Adipose tissue (tissue), 3 donors: ENCODE results near the gene SLC6A20. TPM values are rescaled to one million over a fixed set of nuclear protein-coding genes. Genes with fewer than 3 reads are reported as not detected.

Experiments used
- H3K27ac ChIP-seq: one replicate; pipeline ENCODE4 v1.5.1; 2013; ENCODE audit warnings: low read depth, low read length
- WGBS, 3 donors: extraction: QIAGEN DNeasy Blood & Tissue Kit; methylation state at CpG; one replicate each; pipeline ENCODE4 v1.1.7; 2013; 5-methylcytosine and 5-hydroxymethylcytosine counted together
- polyA plus RNA-seq, 3 donors: library from polyadenylated mRNA; stranded (reverse); fragments of 200-250 nt; gene quantifications; one replicate each; pipeline ENCODE4 v1.2.3, GENCODE V29; 2013
- donor health status: healthy with polysubstance abuse.
- donor health status: Bipolar disorder and iron deficiency.
- donor health status: healthy.

SLC6A20 gene, protein sequence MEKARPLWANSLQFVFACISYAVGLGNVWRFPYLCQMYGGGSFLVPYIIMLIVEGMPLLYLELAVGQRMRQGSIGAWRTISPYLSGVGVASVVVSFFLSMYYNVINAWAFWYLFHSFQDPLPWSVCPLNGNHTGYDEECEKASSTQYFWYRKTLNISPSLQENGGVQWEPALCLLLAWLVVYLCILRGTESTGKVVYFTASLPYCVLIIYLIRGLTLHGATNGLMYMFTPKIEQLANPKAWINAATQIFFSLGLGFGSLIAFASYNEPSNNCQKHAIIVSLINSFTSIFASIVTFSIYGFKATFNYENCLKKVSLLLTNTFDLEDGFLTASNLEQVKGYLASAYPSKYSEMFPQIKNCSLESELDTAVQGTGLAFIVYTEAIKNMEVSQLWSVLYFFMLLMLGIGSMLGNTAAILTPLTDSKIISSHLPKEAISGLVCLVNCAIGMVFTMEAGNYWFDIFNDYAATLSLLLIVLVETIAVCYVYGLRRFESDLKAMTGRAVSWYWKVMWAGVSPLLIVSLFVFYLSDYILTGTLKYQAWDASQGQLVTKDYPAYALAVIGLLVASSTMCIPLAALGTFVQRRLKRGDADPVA
- under 1 TPM in 2 of 3 donors, not detected in 1; 0.01 to 0.51 TPM for polyA plus RNA-seq

DNA sequence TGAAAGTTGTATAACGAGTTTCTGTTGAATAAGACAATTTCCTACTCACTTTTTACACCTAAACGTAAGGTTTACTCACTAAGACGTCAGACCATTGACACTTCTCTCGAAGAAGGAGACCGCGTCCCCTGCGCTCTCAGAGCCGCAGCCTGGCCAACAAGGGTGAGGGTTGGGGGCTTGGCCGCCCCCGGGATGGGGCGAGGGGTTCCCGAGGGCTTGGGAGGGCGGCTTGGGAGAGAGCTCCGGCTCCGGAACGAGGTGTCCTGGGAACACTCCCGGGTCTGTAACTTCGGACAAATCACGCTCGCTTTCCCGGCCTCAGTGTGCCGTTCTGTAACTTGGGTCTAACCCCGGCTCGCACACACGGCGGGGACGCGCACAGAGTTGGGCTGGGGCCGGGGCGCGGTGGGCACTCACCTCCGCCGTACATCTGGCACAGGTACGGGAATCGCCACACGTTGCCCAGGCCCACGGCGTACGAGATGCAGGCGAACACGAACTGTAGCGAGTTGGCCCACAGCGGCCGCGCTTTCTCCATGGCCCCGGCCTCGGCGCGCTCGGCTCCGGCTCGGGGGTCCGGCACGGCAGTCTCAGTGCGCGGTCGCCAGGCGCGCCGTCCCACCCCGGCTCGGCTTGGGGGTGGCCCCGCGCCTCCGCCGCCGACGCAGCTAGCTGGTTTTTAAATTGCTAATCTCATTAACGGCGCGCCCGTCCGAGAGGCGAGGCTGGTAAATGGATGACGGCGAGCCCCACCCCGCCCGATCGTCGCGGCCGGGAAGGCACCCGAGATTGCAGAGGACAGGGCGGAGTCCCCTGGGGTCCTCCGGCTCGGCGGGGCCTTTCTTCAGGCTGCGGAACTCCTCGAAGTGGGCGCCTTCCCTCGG lies at the start of gene SLC6A20:
TSS of gene SLC6A20 (minus strand) at position 655 of the 884 bp plus-strand sequence. CDS start at position 538, 117 bp downstream.
- 2 to 4% (median 2%) methylated on average over 90 to 91 of the region's 91 CpGs for WGBS, 3 donors
- no peak within 1 kb of the TSS for H3K27ac ChIP-seq

DNA sequence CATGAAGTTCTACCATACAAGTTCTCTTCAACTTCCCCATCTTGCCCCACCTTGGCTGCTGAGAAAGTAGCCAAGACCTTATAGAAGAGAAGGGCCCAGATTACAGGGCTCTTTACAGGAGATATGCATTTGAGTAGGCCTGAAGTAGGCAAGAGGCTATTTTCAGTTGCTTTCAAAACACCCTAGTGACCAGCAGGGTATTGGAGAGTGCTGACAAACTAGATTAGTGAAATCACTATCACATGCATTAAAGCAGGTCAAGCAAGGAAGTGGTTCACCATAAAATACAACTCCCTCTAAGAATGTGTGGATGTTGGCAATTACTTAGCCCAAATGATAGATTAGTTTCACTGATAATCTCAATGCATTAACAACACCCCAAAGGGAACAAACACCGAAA lies 48.3 kb upstream of the SLC6A20 start:
- WGBS, 3 donors = 90 to 93% (median 91%) methylated on average over 1 of the region's 1 CpG
- H3K27ac ChIP-seq = no peak overlapping the region

DNA sequence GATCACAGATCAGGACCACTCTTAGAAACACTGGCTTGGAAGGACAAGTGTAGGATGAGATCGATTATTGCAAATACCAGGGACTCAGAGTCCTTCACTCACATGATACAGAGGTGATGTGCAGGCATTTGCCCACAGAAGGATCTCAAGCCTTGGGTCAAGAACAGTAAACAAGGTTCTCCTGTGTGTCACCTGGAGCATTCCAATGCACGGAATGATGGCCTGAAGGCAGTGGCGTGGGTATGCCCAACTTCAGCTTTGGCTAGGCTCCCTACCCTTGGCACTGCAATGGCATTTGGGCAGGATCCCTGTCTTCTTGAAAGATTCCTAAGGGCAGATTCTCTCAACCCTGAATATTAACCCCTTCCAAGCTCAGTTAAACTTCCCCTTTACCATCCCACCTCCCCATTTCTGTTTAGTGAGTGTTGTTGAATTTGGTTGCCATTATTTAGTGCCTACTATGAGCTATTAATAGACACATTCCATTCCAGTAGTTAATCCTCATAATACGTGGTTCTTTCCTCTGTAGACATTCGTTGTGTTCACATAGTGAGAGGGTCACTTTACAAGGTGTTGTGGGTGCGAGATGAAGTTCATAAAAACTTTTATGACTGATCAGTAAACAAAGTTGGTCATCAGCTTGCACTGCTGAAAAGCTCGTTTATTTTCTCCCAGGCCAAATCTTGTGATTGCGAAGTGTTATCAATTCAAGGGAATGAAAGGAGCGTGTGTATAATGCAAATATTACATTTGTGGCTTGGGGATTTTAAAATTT lies 46.7 kb upstream of the SLC6A20 start:
- WGBS, 3 donors = 78 to 92% (median 84%) methylated on average over 9 of the region's 9 CpGs
- no peak overlapping the region for H3K27ac ChIP-seq

DNA sequence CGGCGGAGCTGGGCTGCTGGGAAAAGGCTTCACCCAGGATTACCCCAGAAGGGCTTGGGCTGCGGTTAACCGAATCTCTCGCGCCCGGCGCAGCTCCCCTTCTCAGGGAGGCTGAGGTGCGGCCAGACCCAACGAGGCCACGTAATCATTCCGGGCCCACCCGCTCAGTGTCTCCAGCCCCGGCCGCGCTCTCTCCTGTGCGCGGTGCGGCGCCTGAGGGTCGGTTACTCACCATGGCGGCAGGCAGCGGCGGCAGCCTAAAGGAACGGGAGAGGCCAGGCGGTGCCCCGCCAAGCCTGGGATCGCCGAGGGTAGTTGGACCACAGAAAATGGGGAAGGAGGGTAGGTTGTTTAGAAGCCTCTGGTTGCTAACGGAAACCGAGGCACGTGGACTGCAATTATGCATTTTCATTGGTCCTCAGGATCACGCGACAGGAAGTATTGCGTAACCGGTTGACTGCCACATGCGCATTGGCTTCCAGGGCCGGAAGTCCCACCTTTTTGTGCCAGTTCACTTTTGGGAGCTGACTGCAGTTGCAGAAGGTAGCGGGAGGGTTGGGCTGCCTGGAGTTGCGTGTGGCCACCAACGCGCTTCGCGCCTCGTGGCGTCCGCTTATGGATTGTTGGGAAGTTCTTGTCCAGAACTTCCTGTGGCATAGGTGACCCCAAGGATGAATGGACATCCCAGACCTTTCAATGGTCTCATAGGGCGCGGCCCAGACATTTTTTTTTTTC lies 45.6 kb upstream of the SLC6A20 start, which contains the start of gene LZTFL1:
TSS of gene LZTFL1 (minus strand) at position 363 of the 735 bp plus-strand sequence. CDS start at position 235, 128 bp downstream.
- WGBS, 3 donors = 2 to 4% (median 3%) methylated on average over 49 of the region's 49 CpGs
- no peak within 1 kb of the TSS for H3K27ac ChIP-seq

DNA sequence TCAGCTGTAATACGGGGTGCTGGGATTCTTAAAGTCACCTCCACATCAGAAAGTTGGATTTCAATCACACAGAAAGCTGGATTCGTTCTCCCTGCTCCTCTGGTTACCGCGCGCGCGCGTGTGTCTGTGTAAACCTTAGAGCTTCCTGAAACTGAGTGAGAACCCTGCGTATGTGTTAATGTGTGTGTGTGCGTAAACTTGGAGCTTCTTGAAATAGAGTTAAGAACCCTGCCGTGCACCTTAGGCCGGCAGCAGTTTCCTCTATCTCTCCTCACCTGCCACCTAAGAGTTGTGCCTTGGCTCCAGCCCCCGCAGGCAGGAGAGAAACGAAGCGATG lies 45.1 kb upstream of the SLC6A20 start:
- WGBS, 3 donors = 0 to 1% (median 1%) methylated on average over 15 of the region's 15 CpGs
- no peak overlapping the region for H3K27ac ChIP-seq

DNA sequence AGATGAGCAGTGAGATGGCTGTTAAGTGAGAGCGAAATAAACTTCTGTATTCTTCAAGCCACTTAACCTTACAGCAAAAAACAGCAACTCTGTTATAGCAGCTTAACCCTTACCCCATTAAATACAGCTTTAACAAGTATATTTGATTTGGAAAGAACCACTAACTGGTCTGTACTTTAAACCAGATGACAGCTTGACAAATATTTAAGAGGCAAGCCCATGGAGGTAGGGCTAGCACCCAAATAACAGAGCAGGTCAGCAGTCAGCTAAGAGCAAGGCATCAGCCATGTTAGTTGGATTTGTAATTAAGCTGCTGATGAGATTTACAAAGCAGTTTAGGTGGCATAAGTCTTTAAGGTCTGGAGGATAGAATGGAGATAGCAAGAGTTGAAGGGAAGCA lies 42.1 kb upstream of the SLC6A20 start:
- WGBS, 3 donors = 91 to 97% (median 93%) methylated on average over 1 of the region's 1 CpG
- H3K27ac ChIP-seq = no peak overlapping the region

DNA sequence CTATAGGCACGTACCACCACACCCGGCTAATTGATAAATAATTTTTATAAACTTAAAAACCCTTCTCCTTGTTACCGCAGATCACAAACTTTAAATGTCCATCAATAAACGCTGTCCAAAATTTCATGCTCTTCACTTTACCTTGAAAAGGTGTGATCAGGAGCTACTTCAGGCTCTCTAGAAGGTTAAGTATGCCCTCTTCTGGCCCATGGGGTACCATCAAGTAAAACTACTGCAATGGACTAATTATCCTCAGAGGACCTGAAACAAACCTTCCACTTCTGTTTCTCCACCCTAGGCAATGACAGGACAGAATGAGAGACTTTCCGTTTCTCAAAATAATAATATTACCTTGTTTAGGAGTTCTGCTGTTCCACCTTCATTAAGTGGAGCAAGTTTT lies 36.4 kb upstream of the SLC6A20 start:
- 91 to 96% (median 95%) methylated on average over 5 of the region's 5 CpGs for WGBS, 3 donors
- no peak overlapping the region for H3K27ac ChIP-seq

DNA sequence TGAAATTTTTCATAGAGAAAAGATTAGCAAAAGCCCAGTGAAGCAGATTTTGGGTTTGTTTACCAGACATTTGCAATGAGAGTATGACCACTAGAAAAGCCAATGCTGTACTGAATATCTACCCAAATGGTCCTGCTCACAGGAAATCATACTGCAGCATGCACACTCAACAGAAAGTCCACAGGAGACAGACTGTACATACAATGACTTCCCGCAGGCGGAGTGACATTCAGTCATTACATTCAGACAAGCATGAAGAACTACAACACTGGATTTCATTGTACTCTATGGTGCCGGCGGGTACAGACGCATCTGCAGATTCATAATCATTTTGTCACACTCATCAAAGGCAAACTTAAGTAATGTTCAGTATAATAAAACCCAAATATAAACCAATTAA lies 33.8 kb upstream of the SLC6A20 start:
- H3K27ac ChIP-seq = no peak overlapping the region
- WGBS, 3 donors = 84 to 97% (median 91%) methylated on average over 5 of the region's 5 CpGs

DNA sequence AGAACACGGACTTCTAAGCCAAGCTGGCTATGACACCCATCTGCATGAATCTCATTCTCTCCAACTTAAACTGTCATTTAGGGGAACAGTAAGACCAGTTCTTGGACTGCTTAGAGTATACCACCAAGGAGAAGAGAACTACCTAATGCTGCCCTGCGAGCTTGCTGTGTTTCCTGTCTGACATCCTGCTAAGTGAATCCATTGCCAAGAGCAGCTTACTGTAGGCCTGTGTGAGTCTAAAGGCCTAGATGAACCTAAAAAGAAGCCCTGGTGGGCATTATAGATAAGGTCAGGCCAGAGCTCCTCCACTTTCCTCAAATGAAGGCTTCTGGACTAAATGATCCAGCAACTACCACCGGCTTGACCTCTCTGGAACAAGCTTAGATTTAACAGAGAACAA lies 30.6 kb upstream of the SLC6A20 start:
- WGBS, 3 donors = 83 to 85% (median 85%) methylated on average over 3 of the region's 3 CpGs
- H3K27ac ChIP-seq = no peak overlapping the region

DNA sequence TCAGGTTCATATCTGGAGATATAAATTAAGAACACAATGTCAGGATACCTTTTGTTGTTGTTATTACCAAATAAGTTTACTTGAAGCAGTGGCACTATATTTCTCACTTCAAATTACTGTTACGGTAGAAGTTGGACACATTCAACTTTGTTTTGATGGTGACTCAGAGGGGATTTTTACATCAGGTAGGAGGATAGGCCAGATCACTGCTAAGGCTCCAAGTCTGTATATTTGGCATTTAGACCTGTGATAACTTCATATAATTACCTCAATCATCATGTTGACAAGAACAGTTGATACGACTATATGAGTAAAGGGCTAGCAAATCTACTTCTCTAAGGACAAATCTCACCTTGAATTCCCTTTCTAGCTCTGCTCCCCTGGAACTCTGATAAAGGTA lies 30.0 kb upstream of the SLC6A20 start:
- H3K27ac ChIP-seq = no peak overlapping the region
- 69 to 86% (median 73%) methylated on average over 2 of the region's 2 CpGs for WGBS, 3 donors

DNA sequence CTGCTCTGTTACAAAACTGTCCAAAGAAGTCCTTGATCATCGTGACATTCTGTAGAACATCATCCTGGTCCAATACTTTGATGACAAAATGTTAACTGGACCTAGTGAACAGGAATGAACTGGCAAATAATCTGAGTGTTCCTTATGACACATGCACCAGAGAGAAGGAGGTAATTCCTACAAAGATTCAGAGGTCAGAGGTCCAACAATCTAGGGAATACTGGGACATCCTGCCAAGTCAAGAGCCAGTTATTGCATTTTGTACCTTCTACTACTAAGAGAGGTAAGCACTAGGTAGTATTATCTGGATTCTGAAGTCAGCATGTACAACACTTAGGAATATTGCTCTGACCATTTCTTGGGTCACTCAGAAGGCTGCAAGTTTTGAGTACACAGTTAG lies 24.8 kb upstream of the SLC6A20 start:
- WGBS, 3 donors = 89 to 100% (median 96%) methylated on average over 1 of the region's 1 CpG
- H3K27ac ChIP-seq = no peak overlapping the region

DNA sequence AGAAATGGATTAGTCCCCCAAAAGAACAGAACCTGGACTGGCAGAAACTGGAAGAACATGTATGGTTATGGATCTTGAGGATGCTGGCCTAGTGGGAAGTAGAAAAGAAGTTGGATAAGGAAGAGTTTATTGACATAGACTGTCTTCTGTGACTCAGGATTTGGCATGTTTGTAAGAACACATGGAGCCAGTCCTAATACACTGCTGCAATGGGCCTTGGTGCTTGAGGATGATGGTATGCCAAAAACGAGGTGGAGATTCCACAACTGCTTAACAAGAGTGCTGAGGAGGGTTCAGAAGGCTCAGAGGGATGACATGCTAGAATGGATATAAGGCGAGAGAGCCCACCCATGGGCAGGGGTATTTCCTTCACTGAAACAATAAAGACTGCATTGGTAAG lies 23.2 kb upstream of the SLC6A20 start:
- 88 to 90% (median 89%) methylated on average over 2 of the region's 2 CpGs for WGBS, 3 donors
- H3K27ac ChIP-seq = no peak overlapping the region

DNA sequence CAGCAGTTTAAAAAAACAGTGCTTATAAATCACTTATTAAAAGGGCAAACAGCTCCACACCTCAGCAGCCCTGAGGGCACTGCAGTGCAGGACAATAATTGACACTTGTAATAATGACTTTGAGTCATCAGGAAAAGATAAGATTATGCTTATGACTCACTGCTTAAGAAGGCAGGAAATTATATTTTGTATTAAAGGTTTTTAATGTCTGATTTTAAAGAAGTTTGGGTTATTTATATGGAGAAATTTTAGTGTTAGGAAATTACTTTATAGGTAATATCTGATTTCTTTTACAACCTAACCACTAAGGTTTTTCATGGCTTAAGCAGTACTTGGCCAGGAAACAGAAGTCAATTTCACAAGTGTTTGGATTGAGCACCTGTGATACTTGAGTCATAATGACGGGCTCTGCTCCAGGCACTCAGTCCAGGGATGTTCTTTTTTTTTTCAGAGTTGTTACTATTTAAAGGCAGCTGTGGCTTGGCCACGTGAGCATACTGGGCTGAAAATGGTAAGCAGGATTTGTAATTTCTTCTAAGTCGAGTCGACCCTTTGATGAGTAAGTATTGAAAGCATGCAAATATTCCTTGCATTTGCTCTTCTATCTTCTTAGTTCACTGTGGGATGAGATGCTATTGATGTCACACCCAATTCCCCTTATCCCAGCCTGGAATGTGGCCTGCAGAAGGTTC lies 21.6 kb upstream of the SLC6A20 start:
- no peak overlapping the region for H3K27ac ChIP-seq
- WGBS, 3 donors = 42% methylated on average over 4 of the region's 4 CpGs

DNA sequence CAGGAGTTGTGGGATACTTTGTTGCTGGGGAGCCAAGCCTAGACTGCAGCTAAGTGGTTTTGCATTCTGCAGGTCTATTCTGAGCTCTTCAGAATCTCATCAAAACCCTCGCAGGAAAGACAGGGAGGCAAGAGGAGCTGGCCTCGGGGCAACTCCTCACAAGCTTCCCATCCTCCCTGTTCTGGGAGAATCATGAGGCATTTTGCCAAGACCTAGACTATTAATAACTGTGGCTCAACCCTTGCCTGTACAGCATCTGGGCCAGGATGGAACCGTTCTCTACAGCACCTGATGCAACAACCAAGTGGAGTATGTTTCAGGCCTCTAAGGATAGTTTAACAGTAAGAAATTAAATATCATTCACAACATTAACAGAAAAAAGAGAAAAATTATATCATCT lies 20.2 kb upstream of the SLC6A20 start:
- H3K27ac ChIP-seq = no peak overlapping the region
- 54 to 80% (median 57%) methylated on average over 3 of the region's 3 CpGs for WGBS, 3 donors

DNA sequence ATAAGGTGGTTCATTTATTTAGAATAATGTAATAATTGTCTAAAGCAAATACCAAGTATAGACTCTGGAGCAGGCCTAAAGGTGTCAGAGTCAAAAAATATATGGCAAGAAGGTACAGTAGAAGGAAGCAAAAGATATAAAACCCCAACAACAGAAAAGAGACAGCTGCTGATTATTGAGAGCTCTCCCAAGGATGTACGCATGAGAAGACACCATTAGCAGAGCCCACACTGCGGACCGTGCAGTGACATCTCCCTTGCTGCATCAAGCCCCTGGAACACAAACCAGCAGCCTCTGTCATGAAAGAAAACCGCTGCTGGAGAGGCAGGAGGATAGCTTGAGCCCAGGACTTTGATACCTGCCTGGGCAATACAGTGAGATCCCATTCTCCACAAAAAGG lies 18.0 kb upstream of the SLC6A20 start:
- WGBS, 3 donors = 90 to 97% (median 93%) methylated on average over 4 of the region's 4 CpGs
- H3K27ac ChIP-seq = no peak overlapping the region

DNA sequence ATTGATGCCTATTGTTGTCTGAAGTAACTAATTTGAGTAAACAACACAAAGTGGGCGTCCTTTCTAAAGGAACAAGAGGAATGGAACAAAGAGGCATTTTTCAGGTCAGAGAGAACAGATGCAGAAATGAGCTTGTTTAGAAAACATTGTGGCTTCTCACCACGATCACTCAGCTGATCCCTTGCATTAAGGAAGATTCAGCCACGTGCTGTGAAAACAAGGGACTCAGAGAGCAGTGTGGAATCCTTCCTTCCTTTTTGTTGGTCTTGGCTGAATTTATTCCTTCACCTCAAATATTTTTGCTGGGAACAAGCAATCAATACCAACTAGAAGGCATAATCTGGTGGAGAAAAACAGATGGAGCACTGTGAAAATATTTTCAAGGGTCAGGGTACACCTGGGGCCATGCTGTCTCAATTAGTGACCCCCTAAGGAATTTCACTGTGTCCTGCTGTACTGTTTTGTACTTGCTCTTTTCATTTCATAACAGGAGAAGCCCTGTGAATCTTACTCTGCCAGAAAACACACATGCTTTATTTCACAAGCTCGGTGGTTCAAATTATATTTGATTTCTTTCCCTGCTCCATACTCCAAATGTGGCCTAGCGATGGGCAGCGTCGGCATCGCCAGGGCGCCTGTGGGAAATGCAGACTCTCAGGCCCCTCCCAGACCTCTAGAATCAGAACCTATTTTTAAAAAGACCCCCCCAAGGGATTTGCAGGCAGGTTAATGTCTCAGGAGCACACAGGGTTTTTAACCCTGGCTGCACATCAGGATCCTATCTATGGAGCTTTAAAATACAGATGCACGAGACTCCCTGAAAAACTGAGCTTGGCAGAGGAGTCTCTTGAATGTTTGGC lies 11.6 kb upstream of the SLC6A20 start:
- no peak overlapping the region for H3K27ac ChIP-seq
- 67 to 77% (median 68%) methylated on average over 10 of the region's 10 CpGs for WGBS, 3 donors
